H1 (cell line): ENCODE data around the gene CLCF1. TPM values are rescaled to one million over a fixed set of nuclear protein-coding genes. Genes with fewer than 3 reads are reported as not detected.

Experiments
- SIRT6 ChIP-seq: IDR thresholded peaks from one replicate; pipeline ENCODE4 v1.7.1; 2012; ENCODE audit warnings: low read length, inconsistent platforms
- polyA plus RNA-seq, 7 experiments: library from polyadenylated mRNA; depleted of rRNA in 3 of 7; stranded (reverse) in 5 of 7; unstranded in 2 of 7; fragments of >200 nt in 5 of 7; fragments of 200-250 nt in 2 of 7; gene quantifications; 1 replicate in 5 of 7; 2 replicates in 1 of 7; 4 replicates in 1 of 7; pipeline versions ENCODE4 v1.2.1 to v1.2.3, GENCODE V29; 2011 to 2013; ENCODE audit warnings: missing spikeins in 2 of 7, mixed read lengths in 2 of 7
- total RNA-seq: library from RNA; stranded (reverse); fragmentation: NEBNext Ultra II Directional; extraction: Animal tissue kit (Norgen Biotek cat#: 25700); gene quantifications from 2 replicates; pipeline ENCODE4 v1.2.1, GENCODE V29; 2021

The CLCF1 gene
- total and polyA plus RNA-seq, 2 of the 8 experiments (the other 6 are each of a cell fraction or from before 2014, with no cell fraction given), result 0.32 to 1.2 TPM

DNA sequence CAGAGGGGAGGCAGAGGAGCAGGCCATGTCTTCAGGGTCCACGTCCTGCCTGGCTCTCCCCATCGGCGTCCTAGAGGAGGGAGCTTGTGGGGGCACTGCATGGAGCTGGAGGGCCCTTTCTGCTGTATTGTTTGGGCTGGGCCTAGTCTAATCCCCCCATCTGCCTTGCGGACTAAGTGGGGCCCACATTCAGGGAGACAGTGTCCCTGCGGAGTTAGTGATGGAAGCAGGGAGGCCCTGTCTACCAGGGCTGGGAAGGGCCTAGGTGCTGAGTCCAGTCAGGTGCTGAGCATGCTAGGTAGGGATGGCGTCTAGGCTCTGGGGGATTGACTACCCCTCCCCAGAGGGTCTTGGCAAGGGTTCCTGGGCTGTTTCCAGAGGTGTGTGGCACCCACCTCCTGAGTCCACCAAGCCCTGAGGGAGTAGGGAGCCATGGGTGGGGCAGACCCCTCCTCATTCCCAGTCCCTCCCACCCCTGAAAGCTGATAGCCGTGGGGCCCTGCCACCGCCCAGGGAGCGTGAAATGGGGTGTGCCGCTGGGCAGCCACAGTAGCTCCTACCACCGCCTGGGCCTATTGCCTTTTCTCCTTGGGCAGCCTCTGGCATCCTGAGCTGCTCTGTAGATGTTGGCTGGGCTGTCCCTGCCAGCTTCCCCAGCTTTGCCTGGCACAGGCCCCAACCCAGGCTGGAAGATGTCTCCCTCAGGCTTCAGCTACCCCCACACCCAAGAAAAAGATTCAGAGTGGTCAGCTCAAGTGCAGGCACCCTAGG, 18.2 kb downstream of the CLCF1 start (continued):
- TF ChIP-seq SIRT6, result no peak
